Stimulated activated CD8-positive, alpha-beta memory T cell treated with anti-CD3 and anti-CD28 coated beads, Interleukin-4, amount 100 ng/mL, for 48 hours (primary cell): ENCODE results near the gene GALR2.

Experiments used
- DNase-seq: peaks from one replicate; pipeline ENCODE4 v3.0.0-alpha.2; 2020

The GALR2 gene

GRCh38 chr17:76080768-76081287 lies 6.2 kb downstream of the GALR2 start:
- no peak for DNase-seq

GRCh38 chr17:76081295-76082210 lies 7.0 kb downstream of the GALR2 start:
- DNase-seq, result no peak

GRCh38 chr17:76082326-76083251 lies 8.0 kb downstream of the GALR2 start:
- DNase-seq, result no peak

- DNase-seq, result no peak
Observed at GRCh38 chr17:76083536-76084182, 9.1 kb downstream of the GALR2 start.

GRCh38 chr17:76085066-76085730 lies 10.6 kb downstream of the GALR2 start:
- no peak for DNase-seq

- no peak for DNase-seq
Observed at GRCh38 chr17:76085731-76086366, 11.3 kb downstream of the GALR2 start.

- no peak for DNase-seq
Observed at GRCh38 chr17:76086384-76086783, 11.8 kb downstream of the GALR2 start.

GRCh38 chr17:76087531-76087930 lies 12.9 kb downstream of the GALR2 start:
- DNase-seq, result no peak

GRCh38 chr17:76088041-76088867 lies 13.7 kb downstream of the GALR2 start:
- DNase-seq, result no peak

- DNase-seq, result no peak
Observed at GRCh38 chr17:76088868-76089576, 14.4 kb downstream of the GALR2 start.

GRCh38 chr17:76089680-76090516 lies 15.3 kb downstream of the GALR2 start:
- no peak for DNase-seq

- DNase-seq, result no peak
Observed at GRCh38 chr17:76090517-76091129, 16.0 kb downstream of the GALR2 start.

- DNase-seq, result no peak
Observed at GRCh38 chr17:76091526-76092286, 17.1 kb downstream of the GALR2 start.

GRCh38 chr17:76092526-76093413 lies 18.2 kb downstream of the GALR2 start:
- DNase-seq, result no peak

GRCh38 chr17:76094046-76094445 lies 19.5 kb downstream of the GALR2 start:
- no peak for DNase-seq

- no peak for DNase-seq
Observed at GRCh38 chr17:76095943-76096342, 21.4 kb downstream of the GALR2 start.
